Measurements from ENCODE around the gene SPARC.

GRCh38 chr5:151682240-151682639 is 4.5 kb downstream of the SPARC start:
- TF ChIP-seq CTCF (conservative IDR thresholded peaks at IDR 0.05; ENCODE audit: low read depth, low read length) (no peak), EZH2 (IDR thresholded peaks at IDR 0.05; ENCODE audit: borderline replicate concordance, low read depth, low read length, poor library complexity, severe bottlenecking) (no peak)

Measured in A673 (cell line).